WERI-Rb-1 (cell line): Measurements from ENCODE around the gene PIK3R3.

Experiments used
- DNase-seq: peaks from one replicate; pipeline ENCODE4 v3.0.0-alpha.2; 2020
- H3K27ac ChIP-seq: fragments of 250-450 bp; sonication (Bioruptor Pico); 2 replicates; pipeline ENCODE4 v1.5.1; 2020; ENCODE audit warnings: mild to moderate bottlenecking, moderate library complexity
- H3K27me3 ChIP-seq: fragments of 250-450 bp; sonication (Bioruptor Pico); 2 replicates; pipeline ENCODE4 v1.5.1; 2021; ENCODE audit warnings: mild to moderate bottlenecking, low read depth, moderate library complexity; ENCODE audit not compliant: insufficient read depth, severe bottlenecking
- H3K36me3 ChIP-seq: fragments of 250-450 bp; sonication (Bioruptor Pico); 2 replicates; pipeline ENCODE4 v1.5.1; 2020; ENCODE audit warnings: mild to moderate bottlenecking, moderate library complexity
- H3K4me3 ChIP-seq: 2 replicates; pipeline ENCODE4 v1.5.1; 2011; ENCODE audit warnings: low read depth, mild to moderate bottlenecking, control low read depth, low read length
- H3K9me3 ChIP-seq: fragments of 250-450 bp; sonication (Bioruptor Pico); 2 replicates; pipeline ENCODE4 v1.5.1; 2021; ENCODE audit warnings: mild to moderate bottlenecking, moderate library complexity; ENCODE audit not compliant: severe bottlenecking
- CTCF ChIP-seq: IDR thresholded peaks from 2 replicates; pipeline ENCODE4 v1.5.1; 2011; ENCODE audit warnings: low read depth, mild to moderate bottlenecking, control low read depth, inconsistent platforms, low read length

PIK3R3 gene

GRCh38 chr1:46068525-46068924 lies 63.9 kb downstream of the PIK3R3 start:
- H3K36me3 ChIP-seq, result peaks cover 67% of the 10 kb centered on the region
- no peaks in the 10 kb centered on the region for H3K27me3 ChIP-seq
- no peak overlapping the region for H3K4me3 ChIP-seq
- no peak for DNase-seq
- TF ChIP-seq CTCF, result no peak
- no peaks in the 10 kb centered on the region for H3K9me3 ChIP-seq
- H3K27ac ChIP-seq, result no peak overlapping the region

GRCh38 chr1:46067652-46068051 lies 64.8 kb downstream of the PIK3R3 start:
- no peak overlapping the region for H3K27ac ChIP-seq
- H3K36me3 ChIP-seq, result peaks cover 61% of the 10 kb centered on the region
- DNase-seq, result no peak
- H3K9me3 ChIP-seq, result no peaks in the 10 kb centered on the region
- H3K4me3 ChIP-seq, result no peak overlapping the region
- no peak for TF ChIP-seq CTCF
- no peaks in the 10 kb centered on the region for H3K27me3 ChIP-seq

- no peaks in the 10 kb centered on the region for H3K9me3 ChIP-seq
- peaks cover 66% of the 10 kb centered on the region for H3K36me3 ChIP-seq
- no peak overlapping the region for H3K4me3 ChIP-seq
- no peaks in the 10 kb centered on the region for H3K27me3 ChIP-seq
- no peak for TF ChIP-seq CTCF
- DNase-seq, result no peak
- H3K27ac ChIP-seq, result no peak overlapping the region
Measured at GRCh38 chr1:46065405-46065804, 67.0 kb downstream of the PIK3R3 start.

GRCh38 chr1:46064708-46065107 lies 67.7 kb downstream of the PIK3R3 start:
- Histone ChIP-seq H3K4me3 (no peak overlapping the region), H3K27me3 (no peaks in the 10 kb centered on the region), H3K9me3 (no peaks in the 10 kb centered on the region), H3K36me3 (peaks cover 66% of the 10 kb centered on the region), H3K27ac (no peak overlapping the region)
- no peak for DNase-seq
- no peak for TF ChIP-seq CTCF

GRCh38 chr1:46062651-46063319 lies 69.6 kb downstream of the PIK3R3 start:
- Histone ChIP-seq H3K27ac (peak overlapping the region; percentile 61), H3K36me3 (peaks cover 68% of the 10 kb centered on the region), H3K4me3 (no peak overlapping the region), H3K9me3 (no peaks in the 10 kb centered on the region), H3K27me3 (no peaks in the 10 kb centered on the region)
- TF ChIP-seq CTCF, result no peak
- DNase-seq, result peak; percentile 54

- peaks cover 71% of the 10 kb centered on the region for H3K36me3 ChIP-seq
- no peaks in the 10 kb centered on the region for H3K27me3 ChIP-seq
- H3K9me3 ChIP-seq, result no peaks in the 10 kb centered on the region
- no peak overlapping the region for H3K4me3 ChIP-seq
- no peak overlapping the region for H3K27ac ChIP-seq
- TF ChIP-seq CTCF, result no peak
- no peak for DNase-seq
Measured at GRCh38 chr1:46061146-46061545, 71.3 kb downstream of the PIK3R3 start.
